Tibial artery (tissue), 4 donors: ENCODE results near the gene GCFC2.
A peak's percentile ranks its signal among the peaks of the same experiment; 100 is the strongest.

Experiments used
- DNase-seq, 2 donors: peaks; one replicate each; pipeline ENCODE4 v3.0.0-alpha.2; 2019
- H3K27ac ChIP-seq, 2 donors: fragments of 200-600 bp; sonication (generic) in 1 of 2; 1 replicate in 1 of 2; 2 replicates in 1 of 2; pipeline ENCODE4 v1.5.1; 2018 to 2019; ENCODE audit warnings: mild to moderate bottlenecking in 1 of 2
- H3K27me3 ChIP-seq, 2 donors: fragments of 200-600 bp; sonication (generic) in 1 of 2; one replicate each; pipeline versions ENCODE4 v1.5.1 to v1.6.0; 2016 to 2019
- H3K36me3 ChIP-seq, 3 donors: fragments of 200-600 bp; sonication (generic) in 2 of 3; one replicate each; pipeline ENCODE4 v1.5.1; 2016 to 2019; ENCODE audit warnings: mild to moderate bottlenecking in 2 of 3
- H3K4me1 ChIP-seq, 4 donors: fragments of 200-600 bp; sonication (generic) in 2 of 4; 1 replicate in 3 of 4; 2 replicates in 1 of 4; pipeline ENCODE4 v1.5.1; 2016 to 2019
- H3K4me3 ChIP-seq, 2 donors: fragments of 200-600 bp; sonication (generic) in 1 of 2; 1 replicate in 1 of 2; 2 replicates in 1 of 2; pipeline ENCODE4 v1.5.1; 2018 to 2019; ENCODE audit warnings: mild to moderate bottlenecking in 2 of 2
- H3K9me3 ChIP-seq, 3 donors: fragments of 200-600 bp; sonication (generic) in 1 of 3; one replicate each; pipeline ENCODE4 v1.5.1; 2016 to 2019
- CTCF ChIP-seq, 2 experiments: fragments of 200-600 bp in 1 of 2; fragments of 450-650 bp in 1 of 2; IDR thresholded peaks; one replicate each; pipeline ENCODE4 v1.5.1; 2017 to 2019; ENCODE audit warnings: antibody characterized with exemption in 2 of 2, mild to moderate bottlenecking in 1 of 2, moderate library complexity in 1 of 2
- intact Hi-C: fragments of 100-400 bp; cut with DNase I; formaldehyde crosslinking; loops from one replicate; pipeline ENCODE4 v1.15.0; 2023; ENCODE audit warnings: low total_unique reads

GCFC2 gene

GRCh38 chr2:75736276-75736675 is 25.6 kb upstream of the GCFC2 start:
- H3K27me3 ChIP-seq: peaks cover 0 to 12% of the 10 kb centered on the region in 2 donors
- no peak for DNase-seq
- H3K4me1 ChIP-seq: no peaks in the 10 kb centered on the region
- H3K36me3 ChIP-seq: no peaks in the 10 kb centered on the region
- no peak for TF ChIP-seq CTCF (IDR thresholded peaks at IDR 0.05)
- intact Hi-C loops: no loop called here
- no peak overlapping the region for H3K4me3 ChIP-seq
- H3K27ac ChIP-seq: no peak overlapping the region
- H3K9me3 ChIP-seq: peaks cover 0 to 6% (median 0%) of the 10 kb centered on the region in 3 donors

GRCh38 chr2:75729861-75730260 is 19.1 kb upstream of the GCFC2 start:
- intact Hi-C loops: no loop called here
- peak in 1 of 2 experiments; percentile 10 for TF ChIP-seq CTCF (IDR thresholded peaks at IDR 0.05)
- no peak overlapping the region for H3K27ac ChIP-seq
- H3K9me3 ChIP-seq: peaks cover 0 to 6% (median 0%) of the 10 kb centered on the region in 3 donors
- H3K4me3 ChIP-seq: no peak overlapping the region
- H3K36me3 ChIP-seq: no peaks in the 10 kb centered on the region
- no peak for DNase-seq
- no peaks in the 10 kb centered on the region for H3K4me1 ChIP-seq
- H3K27me3 ChIP-seq: no peaks in the 10 kb centered on the region

- H3K4me1 ChIP-seq: no peaks in the 10 kb centered on the region
- H3K36me3 ChIP-seq: no peaks in the 10 kb centered on the region
- H3K4me3 ChIP-seq: no peak overlapping the region
- TF ChIP-seq CTCF (IDR thresholded peaks at IDR 0.05): no peak
- peaks cover 0 to 4% of the 10 kb centered on the region in 2 donors for H3K27me3 ChIP-seq
- intact Hi-C loops: no loop called here
- no peak for DNase-seq
- no peak overlapping the region for H3K27ac ChIP-seq
- peaks cover 0 to 3% (median 0%) of the 10 kb centered on the region in 3 donors for H3K9me3 ChIP-seq
Measured at GRCh38 chr2:75728614-75729419, 18.1 kb upstream of the GCFC2 start.

GRCh38 chr2:75722687-75723086 is 12.0 kb upstream of the GCFC2 start:
- no peak overlapping the region for H3K4me3 ChIP-seq
- no peak for DNase-seq
- H3K9me3 ChIP-seq: peaks cover 0 to 3% (median 0%) of the 10 kb centered on the region in 3 donors
- intact Hi-C loops: no loop called here
- no peak for TF ChIP-seq CTCF (IDR thresholded peaks at IDR 0.05)
- no peaks in the 10 kb centered on the region for H3K36me3 ChIP-seq
- H3K4me1 ChIP-seq: no peaks in the 10 kb centered on the region
- H3K27ac ChIP-seq: no peak overlapping the region
- H3K27me3 ChIP-seq: peaks cover 0 to 11% of the 10 kb centered on the region in 2 donors

GRCh38 chr2:75720525-75720924 is 9.8 kb upstream of the GCFC2 start:
- DNase-seq: no peak
- Histone ChIP-seq H3K4me3 (no peak overlapping the region), H3K36me3 (no peaks in the 10 kb centered on the region), H3K27me3 (peaks cover 0 to 11% of the 10 kb centered on the region in 2 donors), H3K27ac (no peak overlapping the region), H3K4me1 (no peaks in the 10 kb centered on the region), H3K9me3 (peaks cover 0 to 3% (median 0%) of the 10 kb centered on the region in 3 donors)
- TF ChIP-seq CTCF (IDR thresholded peaks at IDR 0.05): no peak
- intact Hi-C loops: no loop called here
